NCI-H1048 (cell line): Measurements from ENCODE around the gene GPR137B.
"Not testable (repeated sequence)": the region's sequence is repeated elsewhere in the genome, so short reads cannot be mapped to it uniquely, and the experiment has no call there.

Experiments used
- DNase-seq: peaks from one replicate; lab custom pipeline; 2025; lab: John Stamatoyannopoulos, UW

Gene GPR137B, protein sequence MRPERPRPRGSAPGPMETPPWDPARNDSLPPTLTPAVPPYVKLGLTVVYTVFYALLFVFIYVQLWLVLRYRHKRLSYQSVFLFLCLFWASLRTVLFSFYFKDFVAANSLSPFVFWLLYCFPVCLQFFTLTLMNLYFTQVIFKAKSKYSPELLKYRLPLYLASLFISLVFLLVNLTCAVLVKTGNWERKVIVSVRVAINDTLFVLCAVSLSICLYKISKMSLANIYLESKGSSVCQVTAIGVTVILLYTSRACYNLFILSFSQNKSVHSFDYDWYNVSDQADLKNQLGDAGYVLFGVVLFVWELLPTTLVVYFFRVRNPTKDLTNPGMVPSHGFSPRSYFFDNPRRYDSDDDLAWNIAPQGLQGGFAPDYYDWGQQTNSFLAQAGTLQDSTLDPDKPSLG

DNA sequence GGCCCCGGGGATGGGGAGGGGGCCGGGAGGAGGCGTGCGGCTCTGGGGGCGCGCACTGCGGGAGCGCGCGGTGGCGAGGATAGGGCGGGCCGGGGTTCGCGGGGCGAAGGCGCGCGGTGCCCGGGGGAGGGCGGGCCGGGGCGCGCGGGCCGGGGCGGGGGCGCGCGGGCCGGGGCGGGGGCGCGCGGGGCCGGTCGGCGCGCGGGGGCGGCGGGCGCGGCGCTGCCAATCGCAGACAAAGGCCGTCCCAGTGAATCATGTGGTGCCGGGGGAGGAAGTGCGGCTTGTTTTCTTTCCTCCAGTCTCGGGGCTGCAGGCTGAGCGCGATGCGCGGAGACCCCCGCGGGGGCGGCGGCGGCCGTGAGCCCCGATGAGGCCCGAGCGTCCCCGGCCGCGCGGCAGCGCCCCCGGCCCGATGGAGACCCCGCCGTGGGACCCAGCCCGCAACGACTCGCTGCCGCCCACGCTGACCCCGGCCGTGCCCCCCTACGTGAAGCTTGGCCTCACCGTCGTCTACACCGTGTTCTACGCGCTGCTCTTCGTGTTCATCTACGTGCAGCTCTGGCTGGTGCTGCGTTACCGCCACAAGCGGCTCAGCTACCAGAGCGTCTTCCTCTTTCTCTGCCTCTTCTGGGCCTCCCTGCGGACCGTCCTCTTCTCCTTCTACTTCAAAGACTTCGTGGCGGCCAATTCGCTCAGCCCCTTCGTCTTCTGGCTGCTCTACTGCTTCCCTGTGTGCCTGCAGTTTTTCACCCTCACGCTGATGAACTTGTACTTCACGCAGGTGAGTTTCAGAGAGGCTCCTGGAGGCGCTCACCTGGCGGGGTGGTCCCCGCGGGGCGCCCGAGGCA, at the start of gene GPR137B:
TSS of gene GPR137B (plus strand) at position 287 of the 851 bp plus-strand sequence. CDS start at position 371, 84 bp downstream.
- DNase-seq = no peak

DNA sequence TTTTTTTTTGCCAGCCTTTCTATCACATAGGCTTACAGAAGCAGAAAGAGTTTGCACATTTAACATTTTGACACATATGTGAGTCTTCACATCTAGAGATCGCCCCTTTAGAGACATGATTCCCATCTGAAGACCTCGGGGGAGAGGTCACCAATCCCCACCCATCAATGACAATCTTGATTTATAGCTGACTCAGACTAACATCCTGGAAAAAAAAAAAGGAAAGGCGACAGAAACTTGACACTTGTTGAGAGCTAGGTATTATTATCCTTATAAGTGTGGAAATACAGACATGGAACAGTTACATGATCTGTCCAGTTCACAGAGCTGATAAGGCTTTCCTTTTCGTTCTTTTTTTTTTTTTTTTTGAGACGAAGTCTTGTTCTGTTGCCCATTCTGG, 49.4 kb upstream of the GPR137B start:
- DNase-seq = no peak

DNA sequence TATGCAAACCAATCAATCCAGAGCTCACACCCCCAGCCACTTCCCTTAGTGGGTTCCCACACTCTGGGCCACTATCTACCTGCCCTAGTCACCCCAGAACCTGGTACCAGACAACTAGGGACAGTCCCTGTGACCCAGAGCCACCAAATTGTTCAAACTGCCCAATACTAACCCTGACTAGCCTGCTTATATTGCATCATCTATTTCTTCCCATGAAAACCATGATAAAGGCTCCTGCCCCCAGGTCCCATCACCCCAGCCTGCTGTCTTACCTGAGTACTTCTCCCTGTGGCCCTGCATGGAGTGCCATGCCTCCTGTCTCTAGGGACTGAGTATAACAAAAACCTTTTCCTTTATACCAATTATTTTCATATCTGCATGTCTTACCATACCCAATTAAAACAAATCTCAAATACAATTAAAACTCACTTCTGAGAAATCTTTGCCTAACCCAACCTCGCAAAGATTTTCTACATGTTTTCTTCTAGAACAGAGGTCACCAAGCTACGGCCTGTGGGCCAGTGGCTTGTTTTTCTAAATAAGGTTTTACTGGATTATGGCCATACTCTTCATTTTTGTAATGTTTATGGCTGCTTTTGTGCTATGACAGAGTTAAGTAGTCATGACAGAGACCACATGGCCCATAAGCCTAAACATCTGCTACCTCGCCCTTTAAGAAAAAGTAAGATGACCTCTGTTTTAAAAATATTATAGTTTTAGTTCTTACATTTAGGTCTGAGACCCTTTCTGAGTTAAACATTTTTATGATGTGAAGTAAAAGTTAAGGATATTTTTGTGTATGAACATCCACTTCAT, 46.4 kb upstream of the GPR137B start:
- no peak for DNase-seq

DNA sequence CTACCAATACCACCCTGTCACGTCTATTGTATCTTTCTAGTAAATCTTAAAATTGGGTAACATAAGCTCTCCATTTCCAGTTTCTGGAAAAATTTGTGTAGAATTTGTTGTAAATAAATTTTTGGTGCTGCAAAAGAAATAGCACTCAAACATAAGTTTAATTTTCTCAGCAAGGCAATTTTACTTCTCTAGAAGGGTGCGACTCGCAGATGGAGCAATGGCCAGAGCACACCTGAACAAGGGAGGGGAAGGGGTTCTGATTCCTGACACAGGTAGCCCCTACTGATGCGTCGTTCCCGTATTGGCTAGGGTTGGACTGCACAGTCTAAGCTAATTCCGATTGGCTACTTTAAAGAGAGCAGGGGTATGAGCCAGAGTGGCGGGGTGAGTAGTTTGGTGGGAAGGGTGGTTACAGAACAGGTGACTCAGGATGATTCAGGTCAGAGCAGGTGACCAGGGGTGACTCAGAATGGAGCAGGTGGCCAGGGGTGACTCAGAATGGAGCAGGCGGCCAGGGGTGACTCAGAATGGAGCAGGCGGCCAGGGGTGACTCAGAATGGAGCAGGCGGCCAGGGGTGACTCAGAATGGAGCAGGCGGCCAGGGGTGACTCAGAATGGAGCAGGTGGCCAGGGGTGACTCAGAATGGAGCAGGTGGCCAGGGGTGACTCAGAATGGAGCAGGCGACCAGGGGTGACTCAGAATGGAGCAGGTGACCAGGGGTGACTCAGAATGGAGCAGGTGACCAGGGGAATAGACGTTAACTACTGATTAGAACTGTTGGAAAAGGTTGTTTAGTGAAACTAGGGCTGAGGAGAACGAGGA, 45.5 kb upstream of the GPR137B start:
- not testable (repeated sequence) for DNase-seq

DNA sequence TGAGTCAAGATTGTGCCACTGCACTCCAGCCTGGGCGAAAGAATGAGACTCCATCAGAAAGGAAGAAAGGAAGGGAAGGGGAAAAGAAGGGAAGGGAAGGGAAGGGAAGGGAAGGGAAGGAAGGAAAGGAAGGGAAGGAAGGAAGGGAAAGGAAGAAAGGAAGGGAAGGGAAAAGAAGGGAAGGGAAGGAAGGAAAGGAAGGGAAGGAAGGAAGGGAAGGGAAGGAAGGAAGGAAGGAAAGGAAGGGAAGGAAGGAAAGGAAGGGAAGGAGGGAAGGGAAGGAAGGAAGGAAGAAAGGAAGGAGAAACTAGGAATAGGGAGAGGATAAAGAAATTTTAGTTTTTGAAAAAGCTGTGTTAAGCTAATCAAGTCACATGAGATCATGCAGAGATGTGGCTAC, 44.1 kb upstream of the GPR137B start:
- DNase-seq = no peak

DNA sequence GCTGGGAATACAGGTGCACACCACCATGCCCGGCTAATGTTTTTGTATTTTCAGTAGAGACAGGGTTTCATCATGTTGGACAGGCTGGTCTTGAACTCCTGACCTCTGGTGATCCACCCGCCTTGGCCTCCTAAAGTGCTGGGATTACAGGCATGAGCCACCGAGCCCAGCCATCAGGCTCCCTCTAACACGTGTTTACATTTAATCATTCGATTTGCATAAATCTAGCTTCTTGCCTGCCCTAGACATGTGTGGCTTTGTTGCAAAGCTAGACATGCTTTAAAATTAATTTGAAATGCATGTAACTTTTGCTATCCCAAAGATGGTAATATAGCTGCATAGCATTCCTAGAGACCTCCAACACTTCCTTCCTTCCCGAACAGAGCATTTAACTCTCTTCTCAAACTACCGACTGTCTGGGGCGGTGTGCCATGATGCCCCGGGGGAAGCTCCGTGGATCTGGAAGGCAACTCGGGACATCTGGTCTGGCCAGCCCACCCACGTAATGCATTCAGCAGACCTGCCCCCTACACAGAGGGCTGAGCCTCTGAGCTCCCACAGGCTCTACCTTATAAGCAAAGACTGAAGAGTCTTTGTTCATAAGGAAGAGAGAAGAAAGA, 42.9 kb upstream of the GPR137B start:
- DNase-seq = peak; percentile 68

DNA sequence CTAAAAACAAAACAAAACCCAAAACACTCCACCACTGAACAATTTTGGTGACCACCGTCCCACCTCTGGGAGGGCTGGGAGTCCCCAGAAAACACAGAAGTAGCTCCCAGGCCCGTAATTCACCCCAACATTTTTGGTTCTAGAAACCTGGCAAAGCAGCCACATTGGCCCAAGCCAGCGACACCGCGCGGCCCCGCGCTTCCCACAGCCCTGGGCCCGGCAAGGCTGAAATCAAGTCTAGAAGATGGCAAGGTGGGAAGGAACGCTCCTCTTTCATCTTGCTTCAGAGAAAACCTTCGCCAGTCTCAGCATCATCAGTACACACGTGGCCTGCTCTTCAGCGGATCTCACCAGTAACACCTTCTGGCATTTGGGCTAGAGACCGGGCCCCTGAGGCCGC, 41.5 kb upstream of the GPR137B start:
- no peak for DNase-seq

DNA sequence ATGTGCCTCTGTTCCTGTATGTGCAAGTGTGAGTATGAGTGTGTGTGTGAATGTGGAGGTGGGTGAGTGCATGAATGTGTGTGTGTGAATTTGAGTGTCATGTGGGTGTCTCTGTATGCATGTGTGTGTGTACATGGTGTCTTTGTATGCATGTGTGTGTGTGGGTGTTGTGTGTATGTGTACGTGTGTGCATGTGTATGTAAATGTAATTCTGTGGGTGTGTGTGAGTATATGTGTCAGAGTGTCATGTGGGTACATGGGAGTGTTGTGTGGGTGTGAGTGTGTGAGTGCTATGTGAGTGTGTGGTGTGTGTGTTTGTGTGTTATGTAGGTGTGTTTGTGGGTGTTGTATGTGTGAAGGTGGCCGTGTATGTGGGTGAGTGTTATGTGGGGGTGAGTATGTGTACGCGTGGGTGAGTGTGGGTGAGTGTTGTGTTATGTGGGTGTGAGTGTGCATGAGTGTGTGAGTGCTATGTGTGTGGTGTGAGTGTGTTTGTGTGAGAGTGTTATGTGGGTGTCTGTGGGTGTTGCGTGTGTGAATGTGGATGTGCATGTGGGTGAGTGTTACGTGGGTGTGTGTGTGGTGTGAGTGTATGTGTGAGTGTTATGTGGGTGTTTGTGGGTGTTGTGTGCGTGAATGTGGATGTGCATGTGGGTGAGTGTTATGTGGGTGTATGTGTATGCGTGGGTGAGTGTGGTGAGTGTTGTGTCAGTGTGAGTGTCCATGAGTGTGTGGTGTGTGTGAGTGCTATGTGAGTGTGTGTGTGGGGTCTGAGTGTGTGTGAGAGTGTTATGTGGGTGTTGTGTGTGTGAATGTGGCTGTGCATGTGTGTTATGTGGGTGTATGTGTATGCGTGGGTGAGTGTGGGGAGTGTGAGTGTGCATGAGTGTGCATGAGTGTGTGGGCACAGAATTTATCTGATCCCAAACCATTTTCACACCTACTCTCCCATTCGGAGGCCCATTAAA, 40.8 kb upstream of the GPR137B start:
- no peak for DNase-seq

DNA sequence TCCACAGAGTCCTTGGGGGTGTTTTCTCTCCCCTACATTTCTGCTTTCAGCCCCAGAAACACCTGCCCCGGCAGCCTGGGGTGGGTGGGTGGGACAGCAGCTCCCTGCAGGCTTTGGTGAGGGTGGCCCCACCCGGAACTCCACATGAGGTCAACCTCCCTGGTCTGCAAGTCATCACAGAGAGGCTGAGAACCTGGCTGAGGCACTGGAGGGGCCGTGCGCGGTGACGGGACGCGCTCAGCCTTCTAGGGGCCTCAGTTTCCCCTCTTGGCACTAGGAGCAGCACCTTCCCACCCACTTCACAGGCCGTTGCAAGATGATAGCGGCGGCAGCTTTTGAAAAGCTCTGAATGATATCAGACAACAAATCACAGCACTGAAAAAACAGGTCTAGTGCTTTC, 39.7 kb upstream of the GPR137B start:
- DNase-seq = no peak

DNA sequence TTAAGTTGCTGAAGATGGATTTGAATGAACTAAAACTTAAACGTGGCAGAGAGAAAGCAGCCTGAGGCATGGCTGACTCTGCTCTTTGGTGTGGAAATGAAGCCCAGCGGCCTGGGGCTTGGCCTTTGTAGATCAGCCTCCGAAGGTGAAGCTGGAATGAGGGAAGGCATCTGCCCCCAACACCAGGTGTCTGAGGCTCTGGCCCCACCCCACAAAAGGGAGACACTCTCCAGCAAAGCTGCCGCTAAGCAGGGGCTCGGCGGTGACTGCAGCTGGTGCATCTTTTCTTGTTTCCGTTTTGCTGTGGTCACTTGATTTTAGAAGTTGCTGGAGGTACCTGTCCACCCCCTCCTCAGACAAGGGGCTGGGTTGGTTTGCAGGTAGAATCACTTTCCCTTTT, 39.3 kb upstream of the GPR137B start:
- no peak for DNase-seq

DNA sequence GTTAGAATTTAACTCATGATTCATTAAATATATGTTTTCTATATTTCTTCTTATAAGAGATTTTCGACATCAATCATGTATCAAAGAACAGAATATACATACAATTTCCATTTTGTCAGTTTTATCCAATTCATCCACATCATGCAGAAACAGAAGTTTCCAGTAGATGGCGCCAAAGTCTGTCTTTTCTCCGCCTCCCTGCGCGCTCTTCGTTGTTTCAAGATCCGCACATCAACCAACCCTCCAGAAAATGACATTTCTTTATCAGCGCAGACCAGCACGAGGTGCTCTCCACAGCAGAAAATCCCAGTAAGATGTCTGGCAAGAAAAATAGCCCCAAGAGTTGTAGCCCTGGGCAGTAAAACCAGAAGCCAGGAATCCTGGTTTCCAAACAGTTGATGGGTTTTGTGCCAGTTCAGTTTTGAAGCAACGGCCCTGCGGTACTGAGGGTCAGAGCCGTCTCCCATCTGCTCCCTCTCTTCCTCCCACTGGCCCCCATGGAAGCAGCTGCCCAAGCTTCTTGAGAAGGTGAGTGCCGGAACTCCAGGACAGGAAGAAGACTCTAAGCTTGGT, 38.6 kb upstream of the GPR137B start:
- DNase-seq = peak; percentile 54

DNA sequence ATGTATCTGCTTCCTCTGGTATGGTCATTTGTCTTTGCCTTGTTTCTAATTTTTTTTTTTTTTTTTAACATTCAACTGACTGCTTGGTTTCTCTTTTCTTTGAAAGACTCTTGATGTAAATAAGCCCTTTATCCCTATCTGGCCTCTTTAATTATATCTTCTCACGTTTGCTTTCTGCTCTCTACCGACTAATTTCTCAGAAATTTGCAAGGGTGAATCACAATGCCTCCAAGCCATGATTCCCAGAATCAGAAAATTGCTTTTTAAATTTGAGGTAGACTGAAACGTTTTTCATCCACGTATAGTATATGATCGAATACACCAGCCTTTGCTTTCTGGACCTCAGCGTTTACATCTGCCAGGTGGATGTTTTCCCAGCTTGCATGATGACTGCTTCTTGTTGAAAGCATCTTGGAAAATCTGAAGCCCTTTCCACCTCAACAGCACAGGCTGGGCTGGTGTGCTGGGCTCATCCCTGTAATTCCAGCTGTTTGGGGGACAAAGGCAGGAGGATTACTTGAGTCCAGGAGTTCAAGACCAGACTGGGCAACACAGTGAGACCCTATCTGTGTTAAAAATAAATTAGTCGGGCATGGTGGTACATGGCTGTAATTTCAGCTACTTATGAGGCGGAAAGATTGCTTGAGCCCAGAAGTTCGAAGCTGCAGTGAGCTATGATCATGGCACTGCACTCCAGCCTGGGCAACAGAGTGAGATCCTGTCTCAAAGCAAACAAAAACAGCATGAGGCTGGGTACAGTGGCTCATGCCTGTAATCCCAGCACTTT, 35.0 kb upstream of the GPR137B start:
- no peak for DNase-seq

DNA sequence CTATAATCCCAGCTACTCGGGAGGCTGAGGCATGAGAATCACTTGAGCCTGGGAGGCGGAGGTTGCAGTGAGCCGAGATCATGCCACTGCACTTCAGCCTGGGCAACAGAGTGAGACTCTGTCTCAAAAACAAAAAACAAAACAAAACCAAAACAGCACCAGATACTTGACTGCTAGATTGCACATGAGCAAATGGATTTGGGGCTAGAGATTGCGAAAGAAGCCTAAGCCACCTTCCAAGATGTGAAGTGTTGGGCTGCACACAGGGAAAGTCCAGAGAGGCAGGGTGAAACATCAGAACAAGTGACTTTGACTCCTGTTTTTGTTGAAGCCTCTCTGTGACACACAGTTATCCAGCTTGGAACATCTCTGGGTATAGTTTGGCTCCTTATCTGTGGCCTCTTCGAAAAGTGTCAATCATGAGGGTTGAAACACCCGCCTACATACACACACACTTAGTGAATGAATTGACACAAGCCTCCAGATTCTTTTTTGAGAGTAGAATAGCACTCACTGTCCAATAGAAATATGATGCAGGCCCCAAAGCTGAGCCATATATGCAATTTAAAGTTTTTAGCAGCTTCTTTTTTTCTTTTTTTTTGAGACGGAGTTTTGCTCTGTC, 34.2 kb upstream of the GPR137B start:
- DNase-seq = no peak

DNA sequence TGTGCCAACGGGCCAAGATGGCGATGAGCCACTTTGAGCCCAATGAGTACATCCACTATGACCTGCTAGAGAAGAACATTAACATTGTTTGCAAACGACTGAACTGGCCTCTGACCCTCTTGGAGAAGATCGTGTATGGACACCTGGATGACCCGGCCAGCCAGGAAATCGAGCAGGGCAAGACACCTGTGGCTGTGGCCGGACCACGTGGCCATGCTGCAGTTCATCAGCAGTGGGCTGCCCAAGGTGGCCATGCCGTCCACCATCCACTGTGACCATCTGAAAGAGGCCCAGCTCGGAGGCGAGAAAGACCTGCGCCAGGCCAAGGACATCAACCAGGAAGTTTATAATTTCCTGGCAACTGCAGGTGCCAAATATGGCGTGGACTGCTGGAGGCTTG, 32.2 kb upstream of the GPR137B start:
- no peak for DNase-seq

DNA sequence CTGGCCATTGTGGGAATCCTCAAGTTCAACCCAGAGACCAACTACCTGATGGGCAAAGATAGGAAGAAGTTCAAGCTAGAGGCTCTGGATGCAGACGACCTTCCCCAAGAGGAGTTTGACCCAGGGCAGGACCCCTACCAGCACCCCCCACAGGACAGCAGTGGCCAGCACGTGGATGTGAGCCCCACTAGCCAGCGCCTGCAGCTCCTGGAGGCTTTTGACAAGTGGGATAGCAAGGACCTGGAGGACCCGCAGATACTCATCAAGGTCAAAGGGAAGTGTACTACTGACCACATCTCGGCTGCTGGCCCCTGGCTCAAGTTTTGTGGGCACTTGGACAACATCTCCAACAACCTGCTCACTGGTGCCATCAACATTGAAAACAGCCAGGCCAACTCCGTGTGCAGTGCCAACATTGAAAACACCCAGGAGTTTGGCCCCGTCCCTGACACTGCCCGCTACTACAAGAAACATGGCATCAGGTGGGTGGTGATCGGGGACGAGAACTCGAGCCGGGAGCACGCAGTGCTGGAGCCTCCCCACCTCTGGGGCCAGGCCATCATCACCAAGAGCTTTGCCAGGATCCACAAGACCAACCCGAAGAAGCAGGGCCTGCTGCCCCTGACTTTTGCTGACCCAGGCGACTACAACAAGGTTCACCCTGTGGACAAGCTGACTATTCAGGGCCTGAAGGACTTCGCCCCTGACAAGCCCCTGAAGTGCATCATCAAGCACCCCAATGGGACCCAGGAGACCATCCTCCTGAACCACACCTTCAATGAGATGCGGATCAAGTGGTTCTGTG, 30.6 kb upstream of the GPR137B start:
- DNase-seq = no peak

DNA sequence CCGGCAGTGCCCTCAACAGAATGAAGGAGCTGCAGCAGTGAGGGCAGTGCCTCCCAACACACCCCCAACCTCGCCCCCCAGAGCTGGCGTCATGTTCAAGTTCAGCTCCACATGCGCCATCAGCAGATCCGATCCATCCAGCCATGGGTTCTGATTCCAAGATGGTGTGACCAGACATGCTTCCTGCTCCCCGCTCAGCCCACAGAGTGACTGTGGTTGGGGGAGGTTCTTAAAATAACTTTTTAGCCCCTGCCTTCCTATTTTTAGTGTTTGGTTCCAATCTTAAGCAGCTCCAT, 30.1 kb upstream of the GPR137B start:
- no peak for DNase-seq

DNA sequence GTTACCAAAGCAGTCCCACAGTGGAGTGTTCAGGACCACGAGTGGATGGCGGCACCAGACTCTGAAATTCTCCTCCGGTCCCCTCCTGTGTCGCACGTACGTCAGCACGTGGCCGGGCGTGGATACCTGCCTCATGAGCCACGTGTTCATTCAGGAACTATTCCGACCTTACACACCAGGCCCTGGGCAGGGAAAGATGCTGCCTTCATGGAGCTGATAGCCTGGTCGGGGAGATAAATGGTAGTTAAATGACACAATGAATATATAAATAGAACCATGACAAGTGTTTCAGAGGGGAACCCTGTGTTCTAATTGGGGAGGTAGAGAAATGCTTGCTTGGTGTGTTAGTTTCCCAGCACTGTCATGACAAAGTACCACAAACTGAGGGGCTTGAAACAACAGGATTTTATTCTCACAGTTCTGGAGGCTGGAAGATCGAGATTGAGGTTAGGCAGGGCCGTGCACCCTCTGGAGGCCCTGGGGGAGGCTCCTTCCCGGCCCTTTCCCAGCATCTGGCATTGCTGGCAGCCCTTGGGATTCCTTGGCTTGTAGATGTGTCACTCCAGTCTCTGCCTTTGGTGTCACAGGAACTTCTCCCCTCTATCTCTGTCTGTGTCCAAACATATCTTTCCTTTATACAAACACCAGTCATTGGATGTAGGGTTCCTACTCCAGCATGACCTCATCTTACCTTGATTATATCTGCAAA, 28.9 kb upstream of the GPR137B start:
- no peak for DNase-seq
